MM.1S (cell line): ENCODE results near the gene KAT5.

Source experiments
- DNase-seq: peaks from one replicate; pipeline ENCODE4 v3.0.0-alpha.2; 2015
- H2AFZ ChIP-seq: fragments of 300-600 bp; sonication (generic); 2 replicates; pipeline ENCODE4 v1.6.0; 2016; ENCODE audit warnings: antibody characterized with exemption, low read length
- H3F3A ChIP-seq: fragments of 300-600 bp; sonication (generic); 2 replicates; pipeline ENCODE4 v1.6.1; 2016; ENCODE audit warnings: mild to moderate bottlenecking, antibody characterized with exemption, low read length, moderate library complexity, mixed read lengths; ENCODE audit not compliant: insufficient read depth
- H3K27ac ChIP-seq: fragments of 300-600 bp; sonication (generic); 2 replicates; pipeline ENCODE4 v1.5.1; 2016; ENCODE audit warnings: mild to moderate bottlenecking, low read length
- H3K27me3 ChIP-seq: fragments of 300-600 bp; sonication (generic); replicated peaks from 2 replicates; pipeline ENCODE4 v1.6.0; 2016; ENCODE audit warnings: low read length; ENCODE audit not compliant: insufficient read depth
- H3K36me3 ChIP-seq: fragments of 300-600 bp; sonication (generic); replicated peaks from 2 replicates; pipeline ENCODE4 v1.6.1; 2016; ENCODE audit warnings: mild to moderate bottlenecking, low read length, mixed read lengths; ENCODE audit not compliant: insufficient read depth
- H3K4me1 ChIP-seq: fragments of 300-600 bp; sonication (generic); 2 replicates; pipeline ENCODE4 v1.6.1; 2016; ENCODE audit warnings: low read length, mixed read lengths
- H3K4me2 ChIP-seq: fragments of 300-600 bp; sonication (generic); 2 replicates; pipeline ENCODE4 v1.6.0; 2016; ENCODE audit warnings: low read depth, low read length
- H3K4me3 ChIP-seq: fragments of 300-600 bp; sonication (generic); 2 replicates; pipeline ENCODE4 v1.5.1; 2016; ENCODE audit warnings: low read length, mixed read lengths
- H3K79me2 ChIP-seq: fragments of 300-600 bp; sonication (generic); 2 replicates; pipeline ENCODE4 v1.6.1; 2016; ENCODE audit warnings: mixed run types, low read length, mixed read lengths
- H3K9ac ChIP-seq: fragments of 300-600 bp; sonication (generic); 2 replicates; pipeline ENCODE4 v1.6.1; 2016; ENCODE audit warnings: low read length, mixed read lengths
- H3K9me2 ChIP-seq: fragments of 300-600 bp; sonication (generic); replicated peaks from 2 replicates; pipeline ENCODE4 v1.6.1; 2016; ENCODE audit warnings: mild to moderate bottlenecking, low read length, mixed read lengths; ENCODE audit not compliant: insufficient read depth
- H3K9me3 ChIP-seq: fragments of 300-600 bp; sonication (generic); replicated peaks from 2 replicates; pipeline ENCODE4 v1.6.1; 2016; ENCODE audit warnings: mild to moderate bottlenecking, low read length, mixed read lengths; ENCODE audit not compliant: insufficient read depth
- H4K20me1 ChIP-seq: fragments of 300-600 bp; sonication (generic); 2 replicates; pipeline ENCODE4 v1.6.1; 2016; ENCODE audit warnings: mild to moderate bottlenecking, low read length, moderate library complexity, mixed read lengths; ENCODE audit not compliant: insufficient read depth
- EZH2 ChIP-seq: fragments of 300-600 bp; sonication (generic); optimal IDR thresholded peaks from 2 replicates; pipeline ENCODE3; 2017; ENCODE audit warnings: low read depth, mild to moderate bottlenecking, antibody characterized with exemption, low read length, mixed read lengths
- EZH2phosphoT487 ChIP-seq: fragments of 300-600 bp; sonication (generic); IDR thresholded peaks from 2 replicates; pipeline ENCODE4 v1.6.1; 2018; ENCODE audit warnings: antibody characterized with exemption, low read length
- TF ChIP-seq, protein P1 (sequence below): fragments of 300-600 bp; sonication (generic); IDR thresholded peaks from 2 replicates; pipeline ENCODE4 v1.5.1; 2016; ENCODE audit warnings: antibody characterized with exemption, low read length, mixed read lengths

KAT5 gene

DNA sequence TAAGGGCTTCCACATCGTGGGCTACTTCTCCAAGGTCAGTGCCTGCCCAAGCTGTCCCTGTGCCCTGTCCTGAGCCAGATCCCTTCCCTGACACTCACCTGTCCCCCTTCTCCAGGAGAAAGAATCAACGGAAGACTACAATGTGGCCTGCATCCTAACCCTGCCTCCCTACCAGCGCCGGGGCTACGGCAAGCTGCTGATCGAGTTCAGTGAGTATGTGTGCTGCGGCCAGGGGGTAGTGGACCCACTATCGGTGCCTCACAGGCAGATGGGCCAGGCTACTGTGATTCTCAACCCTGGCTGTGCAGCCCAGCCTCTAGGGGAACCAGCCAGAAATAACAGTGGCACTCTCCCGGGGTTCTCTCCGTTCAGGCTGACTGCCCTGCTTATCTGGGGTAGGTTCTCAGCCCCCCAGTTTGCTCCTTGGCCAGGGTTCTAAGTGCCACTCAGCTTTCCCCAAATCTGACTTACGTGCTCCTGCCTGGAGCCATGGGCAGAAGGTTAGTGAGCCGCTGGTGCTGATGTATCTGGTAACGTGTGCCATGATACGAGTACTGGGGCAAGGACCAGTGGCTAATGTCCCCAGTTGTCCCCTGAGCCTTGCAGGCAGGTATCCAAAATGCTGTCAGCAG is 4.8 kb downstream of the KAT5 start:
- no peaks in the 10 kb centered on the region for H3K9me3 ChIP-seq
- peaks cover 21% of the 10 kb centered on the region; the same call in 1 of the 2 replicates for H3K36me3 ChIP-seq
- no peak overlapping the region for H3K27ac ChIP-seq

DNA sequence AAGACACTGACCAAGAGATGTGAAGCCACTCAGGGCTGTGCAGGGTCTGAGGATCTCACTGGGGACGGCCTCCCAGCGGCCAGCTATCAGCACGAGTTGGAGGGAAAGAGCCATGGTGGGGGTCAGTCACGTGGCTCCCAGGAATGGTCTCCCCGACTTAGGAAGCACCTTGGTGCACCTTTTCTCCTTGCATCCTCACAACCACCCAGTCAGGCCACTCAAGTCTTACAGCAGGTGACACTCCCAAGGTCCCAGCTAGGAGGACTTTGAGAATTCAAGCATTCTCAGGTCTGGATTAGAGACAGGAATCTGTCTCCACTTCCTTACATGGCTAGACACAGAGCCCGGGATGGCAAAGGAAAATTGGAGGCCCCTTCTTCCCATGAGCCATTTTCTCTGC is 5.9 kb downstream of the KAT5 start:
- peaks cover 9% of the 10 kb centered on the region for H3K4me1 ChIP-seq
- H3K36me3 ChIP-seq: peaks cover 21% of the 10 kb centered on the region; the same call in 1 of the 2 replicates
- H3K27me3 ChIP-seq: no peaks in the 10 kb centered on the region
- peaks cover 9% of the 10 kb centered on the region for H3F3A ChIP-seq
- no peaks in the 10 kb centered on the region for H3K9me3 ChIP-seq
- no peak for DNase-seq
- no peaks in the 10 kb centered on the region for H3K9me2 ChIP-seq
- H2AFZ ChIP-seq: no peak overlapping the region
- peaks cover 67% of the 10 kb centered on the region for H3K79me2 ChIP-seq
- 0 out of 2 replicates have a peak, but pooled peaks cover 8% of the 10 kb centered on the region for H4K20me1 ChIP-seq
- H3K4me2 ChIP-seq: no peak overlapping the region
- H3K4me3 ChIP-seq: no peak overlapping the region
- H3K27ac ChIP-seq: no peak overlapping the region
- no peak overlapping the region for H3K9ac ChIP-seq
- no peak for TF ChIP-seq EZH2
- TF ChIP-seq, protein P1, sequence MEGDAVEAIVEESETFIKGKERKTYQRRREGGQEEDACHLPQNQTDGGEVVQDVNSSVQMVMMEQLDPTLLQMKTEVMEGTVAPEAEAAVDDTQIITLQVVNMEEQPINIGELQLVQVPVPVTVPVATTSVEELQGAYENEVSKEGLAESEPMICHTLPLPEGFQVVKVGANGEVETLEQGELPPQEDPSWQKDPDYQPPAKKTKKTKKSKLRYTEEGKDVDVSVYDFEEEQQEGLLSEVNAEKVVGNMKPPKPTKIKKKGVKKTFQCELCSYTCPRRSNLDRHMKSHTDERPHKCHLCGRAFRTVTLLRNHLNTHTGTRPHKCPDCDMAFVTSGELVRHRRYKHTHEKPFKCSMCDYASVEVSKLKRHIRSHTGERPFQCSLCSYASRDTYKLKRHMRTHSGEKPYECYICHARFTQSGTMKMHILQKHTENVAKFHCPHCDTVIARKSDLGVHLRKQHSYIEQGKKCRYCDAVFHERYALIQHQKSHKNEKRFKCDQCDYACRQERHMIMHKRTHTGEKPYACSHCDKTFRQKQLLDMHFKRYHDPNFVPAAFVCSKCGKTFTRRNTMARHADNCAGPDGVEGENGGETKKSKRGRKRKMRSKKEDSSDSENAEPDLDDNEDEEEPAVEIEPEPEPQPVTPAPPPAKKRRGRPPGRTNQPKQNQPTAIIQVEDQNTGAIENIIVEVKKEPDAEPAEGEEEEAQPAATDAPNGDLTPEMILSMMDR: no peak
- no peak for TF ChIP-seq EZH2phosphoT487

More for the DNA sequence above, 4.8 kb downstream of the KAT5 start:
- no peak for DNase-seq
- Histone ChIP-seq H3K4me3 (no peak overlapping the region), H3K27me3 (no peaks in the 10 kb centered on the region), H3K4me1 (peaks cover 9% of the 10 kb centered on the region), H3K4me2 (no peak overlapping the region), H4K20me1 (0 out of 2 replicates have a peak, but pooled peaks cover 8% of the 10 kb centered on the region), H3K9ac (no peak overlapping the region), H3K79me2 (peaks cover 72% of the 10 kb centered on the region), H3F3A (peaks cover 6% of the 10 kb centered on the region), H3K9me2 (no peaks in the 10 kb centered on the region), H2AFZ (no peak overlapping the region)
- no peak for TF ChIP-seq EZH2
- TF ChIP-seq, protein P1: no peak
- no peak for TF ChIP-seq EZH2phosphoT487

DNA sequence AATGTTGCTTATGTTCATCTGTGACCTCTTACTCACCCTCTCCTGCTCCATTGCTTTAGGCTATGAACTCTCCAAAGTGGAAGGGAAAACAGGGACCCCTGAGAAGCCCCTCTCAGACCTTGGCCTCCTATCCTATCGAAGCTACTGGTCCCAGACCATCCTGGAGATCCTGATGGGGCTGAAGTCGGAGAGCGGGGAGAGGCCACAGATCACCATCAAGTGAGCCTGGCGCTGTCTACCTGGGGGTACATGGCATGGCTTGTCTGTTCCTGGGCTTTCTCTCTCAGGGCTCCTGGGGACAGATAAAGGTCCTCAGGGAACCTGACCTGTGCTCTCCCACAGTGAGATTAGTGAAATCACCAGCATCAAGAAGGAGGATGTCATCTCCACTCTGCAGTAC is 6.5 kb downstream of the KAT5 start:
- H3K4me3 ChIP-seq: 0 out of 2 replicates have a peak overlapping the region, but pooled peaks have one; percentile 98
- H3K9me3 ChIP-seq: no peaks in the 10 kb centered on the region
- 0 out of 2 replicates have a peak, but pooled peaks cover 8% of the 10 kb centered on the region for H4K20me1 ChIP-seq
- no peak for DNase-seq
- peaks cover 61% of the 10 kb centered on the region for H3K79me2 ChIP-seq
- H3F3A ChIP-seq: peaks cover 9% of the 10 kb centered on the region
- H3K27me3 ChIP-seq: no peaks in the 10 kb centered on the region
- H3K9ac ChIP-seq: peak overlapping the region; percentile 81; the same call in 1 of the 2 replicates
- no peaks in the 10 kb centered on the region for H3K9me2 ChIP-seq
- H3K4me2 ChIP-seq: peak overlapping the region; percentile 72; the same call in 1 of the 2 replicates
- peaks cover 21% of the 10 kb centered on the region; the same call in 1 of the 2 replicates for H3K36me3 ChIP-seq
- H3K4me1 ChIP-seq: peaks cover 9% of the 10 kb centered on the region
- no peak overlapping the region for H2AFZ ChIP-seq
- TF ChIP-seq, protein P1: no peak
- TF ChIP-seq EZH2 (no peak), EZH2phosphoT487 (no peak)
- H3K27ac ChIP-seq: no peak overlapping the region
